GM18909 (cell line): ENCODE results near the gene CBY1.
A peak's percentile ranks its signal among the peaks of the same experiment; 100 is the strongest.

Experiments
- ATAC-seq: cut with Tn5 transposase; IDR thresholded peaks from one replicate; pipeline ENCODE4 v1.9.1; 2021; ENCODE audit warnings: mild to moderate bottlenecking; ENCODE audit not compliant: unreplicated experiment, poor library complexity

CBY1 gene

GRCh38 chr22:38700270-38700788 lies 43.9 kb downstream of the CBY1 start:
- ATAC-seq: no peak

GRCh38 chr22:38700789-38701628 lies 44.6 kb downstream of the CBY1 start, which contains the start of gene JOSD1:
Gene JOSD1 (minus strand): TSS chr22:38700943. CDS start chr22:38699987, 956 bp downstream.
- peak; percentile 41 for ATAC-seq

DNA sequence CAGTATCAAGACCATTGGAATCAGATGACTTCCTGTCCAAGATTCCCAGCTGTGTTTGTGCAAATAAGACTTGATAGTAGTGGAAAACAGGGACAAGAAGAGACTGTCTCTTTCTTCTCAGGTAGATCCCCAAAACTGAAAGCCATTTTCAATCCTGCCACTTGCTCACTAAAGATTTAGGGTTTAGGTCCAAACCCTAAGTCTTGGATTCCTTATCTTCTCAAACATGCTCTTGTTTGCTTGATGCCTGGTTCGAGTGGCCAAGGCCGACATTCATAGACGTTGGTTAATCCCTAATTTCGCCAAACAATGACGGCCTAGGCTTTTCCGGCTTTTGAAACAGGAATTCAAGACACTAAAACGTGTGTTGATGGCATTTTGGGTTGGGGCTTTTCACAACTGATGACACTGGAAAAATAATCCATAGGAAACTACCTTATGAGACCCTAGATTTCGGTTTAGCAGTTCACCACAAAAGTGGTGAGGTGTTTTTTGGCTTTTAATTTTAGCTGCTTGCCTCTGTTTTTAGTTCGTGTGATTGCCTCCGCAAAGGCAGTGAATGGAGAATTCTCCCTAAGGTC lies 48.3 kb downstream of the CBY1 start:
- ATAC-seq: no peak

DNA sequence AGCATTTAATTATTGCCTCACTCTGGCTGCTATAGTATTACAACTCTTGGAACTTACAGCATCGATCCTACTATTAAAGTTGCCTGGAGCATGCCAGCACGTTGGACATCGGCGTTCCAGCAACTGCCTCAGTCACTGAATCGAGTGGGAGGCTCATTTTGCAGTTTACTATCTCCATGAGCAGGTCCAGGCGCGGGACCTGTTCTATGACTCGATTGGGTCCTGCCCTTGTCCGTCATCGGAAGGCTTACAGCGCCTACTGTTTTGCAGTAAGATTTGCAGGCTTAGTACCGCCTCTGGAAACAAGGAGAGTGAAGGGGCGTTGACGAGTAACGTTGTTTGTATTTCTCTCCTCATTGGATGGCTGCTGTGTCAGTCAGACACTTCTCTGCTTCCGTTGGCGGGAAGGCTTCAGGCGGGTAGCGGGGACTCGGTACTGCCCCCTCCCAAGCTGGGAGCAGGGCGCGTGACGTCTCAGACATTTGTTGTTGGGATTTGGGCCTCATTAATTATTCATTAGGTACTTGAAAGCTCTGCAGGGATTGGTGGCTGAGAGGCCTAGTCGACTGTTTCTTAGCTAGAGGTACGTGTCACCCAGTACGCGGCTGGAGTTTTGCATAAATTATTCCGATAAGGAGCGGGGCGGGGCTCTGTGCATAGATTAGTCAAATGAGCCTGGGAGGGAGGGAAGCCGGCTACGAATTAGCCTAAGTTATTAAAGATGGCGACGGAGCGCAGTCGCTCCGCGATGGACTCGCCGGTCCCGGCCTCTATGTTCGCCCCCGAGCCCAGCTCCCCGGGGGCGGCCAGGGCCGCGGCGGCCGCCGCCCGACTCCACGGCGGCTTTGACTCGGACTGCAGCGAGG lies 49.0 kb downstream of the CBY1 start, which contains the start of gene GTPBP1:
Gene GTPBP1, plus strand, starts transcription at position 710 of the 866 bp plus-strand sequence. Its CDS starts 12 bp downstream, at position 722.
- ATAC-seq: peak; percentile 78

- peak; percentile 3 for ATAC-seq
Observed at GRCh38 chr22:38706101-38706900, 49.9 kb downstream of the CBY1 start.

- no peak for ATAC-seq
Observed at GRCh38 chr22:38706901-38707195, 50.4 kb downstream of the CBY1 start.

GRCh38 chr22:38707346-38707745 lies 50.9 kb downstream of the CBY1 start:
- no peak for ATAC-seq

- ATAC-seq: no peak
Observed at GRCh38 chr22:38707984-38708383, 51.5 kb downstream of the CBY1 start.

GRCh38 chr22:38709306-38709705 lies 52.9 kb downstream of the CBY1 start:
- no peak for ATAC-seq

- ATAC-seq: no peak
Observed at GRCh38 chr22:38710351-38710750, 53.9 kb downstream of the CBY1 start.

DNA sequence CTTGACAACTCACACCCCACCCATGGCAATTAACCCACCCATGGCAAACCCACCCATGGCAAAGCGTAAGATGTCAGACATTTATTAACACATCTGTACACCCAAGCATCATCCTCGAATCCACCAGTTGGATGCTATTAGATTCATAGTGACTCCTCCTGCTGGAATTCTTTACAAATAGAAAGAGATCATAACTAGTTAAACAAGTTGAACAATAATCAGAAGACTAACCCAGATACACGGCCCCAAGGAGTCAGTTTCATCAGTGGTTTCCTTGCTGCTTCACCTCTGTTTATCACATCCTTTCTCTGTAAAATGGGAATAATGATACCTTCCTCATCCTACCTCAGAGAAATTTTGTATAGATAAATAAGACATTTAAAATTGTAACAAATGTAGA lies 54.4 kb downstream of the CBY1 start:
- ATAC-seq: no peak

- no peak for ATAC-seq
Observed at GRCh38 chr22:38712486-38713207, 56.2 kb downstream of the CBY1 start.

DNA sequence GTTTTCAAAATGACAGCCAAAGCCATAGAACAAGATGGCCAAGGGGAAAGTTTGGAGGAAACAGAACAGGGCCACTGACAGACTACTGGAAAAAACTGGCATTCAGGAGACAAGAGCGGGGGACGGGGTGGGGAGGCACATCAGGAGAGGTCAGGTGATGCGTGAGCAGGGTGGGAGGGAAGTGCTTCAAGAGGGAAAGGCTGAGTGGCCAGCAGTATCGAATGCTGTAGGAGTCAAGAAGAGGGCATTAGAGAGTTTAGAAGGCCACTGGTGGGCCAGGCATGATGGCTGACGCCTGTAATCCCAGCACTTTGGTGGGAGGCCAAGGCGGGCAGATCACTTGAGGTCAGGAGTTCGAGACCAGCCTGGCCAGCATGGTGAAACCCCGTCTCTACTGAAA lies 57.5 kb downstream of the CBY1 start:
- ATAC-seq: no peak

DNA sequence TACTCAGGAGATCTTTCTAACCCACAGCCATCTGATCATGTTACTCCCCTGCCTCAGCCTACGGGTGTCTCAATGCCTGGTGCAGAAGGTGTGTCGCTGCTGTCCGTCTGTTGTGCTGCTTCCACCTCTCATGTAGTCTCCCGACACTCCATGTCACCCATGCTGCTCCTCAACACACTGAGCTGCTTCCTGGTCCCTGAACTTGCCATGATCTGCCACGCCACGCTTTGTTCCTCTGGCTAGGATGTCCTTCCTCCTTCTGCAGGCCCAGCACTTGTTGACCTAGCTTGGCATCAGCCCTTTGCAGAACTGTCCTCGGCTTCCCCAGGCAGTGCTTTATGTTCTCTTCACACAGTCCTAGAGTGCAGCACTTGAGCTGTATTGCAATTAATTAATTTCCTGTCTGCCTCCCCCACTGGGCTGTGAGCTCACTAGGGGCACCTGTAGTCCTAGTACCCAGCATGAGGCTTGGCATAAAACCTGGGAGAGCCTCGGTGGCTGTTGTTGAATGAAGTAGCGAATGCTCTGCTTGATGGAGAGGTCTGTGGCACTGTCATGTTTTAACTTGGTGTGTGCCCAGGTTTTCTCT lies 58.8 kb downstream of the CBY1 start:
- ATAC-seq: no peak

DNA sequence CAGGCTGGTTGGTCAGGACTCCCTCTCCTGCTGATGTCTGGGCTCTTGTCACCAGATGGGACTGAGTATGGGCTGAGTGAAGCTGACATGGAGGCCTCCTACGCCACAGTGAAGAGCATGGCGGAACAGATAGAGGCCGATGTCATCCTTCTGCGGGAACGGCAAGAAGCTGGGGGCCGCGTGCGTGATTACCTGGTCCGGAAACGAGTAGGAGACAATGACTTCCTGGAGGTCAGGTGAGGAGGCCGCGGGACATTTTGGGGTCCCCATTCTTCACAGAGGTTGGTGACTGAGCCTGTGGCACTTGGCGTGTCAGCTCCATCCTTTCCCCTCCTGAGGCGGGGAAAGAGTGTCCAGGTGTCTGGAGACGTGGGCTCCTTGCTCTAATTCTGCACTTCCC lies 59.4 kb downstream of the CBY1 start:
- ATAC-seq: no peak

DNA sequence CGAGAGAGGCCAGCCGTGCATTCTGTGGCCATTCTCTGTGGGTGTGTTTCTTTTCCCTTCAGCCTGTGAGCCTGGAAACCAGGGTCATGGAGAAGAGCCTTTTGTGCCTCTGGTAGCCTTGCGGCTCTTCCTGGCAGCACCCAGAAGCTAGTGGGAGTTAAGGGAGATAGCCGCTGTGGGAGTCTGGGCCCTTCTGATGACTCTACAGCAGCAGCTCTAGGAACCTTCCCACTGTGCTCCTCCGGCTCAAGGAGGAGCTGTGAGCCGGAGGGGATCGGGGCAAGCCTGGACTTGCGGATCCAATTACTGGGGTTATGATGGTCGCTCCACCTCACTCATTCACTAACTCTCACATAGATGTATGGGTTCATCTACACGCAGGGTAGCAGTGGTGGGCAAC lies 59.8 kb downstream of the CBY1 start:
- no peak for ATAC-seq

GRCh38 chr22:38716826-38717225 lies 60.4 kb downstream of the CBY1 start:
- no peak for ATAC-seq

DNA sequence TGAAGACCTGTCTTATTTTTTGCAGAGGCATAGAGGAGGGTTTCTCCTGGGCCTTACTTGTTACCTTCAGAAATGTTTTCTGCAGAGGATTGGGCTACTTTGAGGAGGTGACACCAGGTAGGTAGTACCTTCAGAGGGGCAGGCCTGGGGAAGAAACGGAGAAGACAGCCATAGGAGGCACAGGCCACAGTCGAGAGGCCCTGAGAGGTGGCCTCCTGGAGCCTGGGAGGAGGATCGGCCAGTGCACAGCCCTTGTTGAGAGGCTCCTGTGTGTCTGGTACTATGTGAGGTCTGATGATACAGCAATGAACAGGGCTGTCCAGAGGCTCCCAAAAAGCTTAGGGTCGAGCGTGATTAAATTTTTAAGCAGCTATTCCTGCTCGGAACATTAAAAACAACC lies 60.8 kb downstream of the CBY1 start:
- ATAC-seq: no peak

- ATAC-seq: no peak
Observed at GRCh38 chr22:38718414-38718813, 62.0 kb downstream of the CBY1 start.
